Ramos (cell line): Measurements from ENCODE around the gene HRCT1.
"Not testable (repeated sequence)": the region's sequence is repeated elsewhere in the genome, so short reads cannot be mapped to it uniquely, and the experiment has no call there.

Experiments
- in situ Hi-C: fragments of 300-500 bp; cut with MboI; formaldehyde crosslinking; loops from one replicate; pipeline ENCODE4 v1.14.3; 2022; ENCODE audit warnings: low sequenced_read_pairs; ENCODE audit not compliant: unreplicated experiment

The HRCT1 gene

GRCh38 chr9:35915681-35916294 is 9.8 kb downstream of the HRCT1 start:
- in situ Hi-C loops, result no loop called here

GRCh38 chr9:35917261-35917660 is 11.3 kb downstream of the HRCT1 start:
- in situ Hi-C loops, result no loop called here

GRCh38 chr9:35918780-35919179 is 12.8 kb downstream of the HRCT1 start:
- in situ Hi-C loops, result no loop called here

GRCh38 chr9:35919212-35920008 is 13.4 kb downstream of the HRCT1 start:
- in situ Hi-C loops, result no loop called here

- in situ Hi-C loops, result no loop called here
These were observed 14.1 kb downstream of the HRCT1 start for GRCh38 chr9:35920051-35920620.

- in situ Hi-C loops, result no loop called here
These were observed 17.6 kb downstream of the HRCT1 start for GRCh38 chr9:35923598-35923926.

GRCh38 chr9:35923927-35924763 is 18.1 kb downstream of the HRCT1 start:
- in situ Hi-C loops, result no loop called here

GRCh38 chr9:35928591-35929452 is 22.8 kb downstream of the HRCT1 start:
- in situ Hi-C loops, result no loop called here

GRCh38 chr9:35929453-35929718 is 23.4 kb downstream of the HRCT1 start:
- in situ Hi-C loops, result no loop called here

GRCh38 chr9:35930521-35930920 is 24.5 kb downstream of the HRCT1 start:
- in situ Hi-C loops, result no loop called here

- in situ Hi-C loops, result no loop called here
These were observed 25.0 kb downstream of the HRCT1 start for GRCh38 chr9:35930989-35931388.

- in situ Hi-C loops, result no loop called here
These were observed 26.7 kb downstream of the HRCT1 start for GRCh38 chr9:35932735-35933134.

GRCh38 chr9:35933550-35934067 is 27.6 kb downstream of the HRCT1 start:
- in situ Hi-C loops, result no loop called here

GRCh38 chr9:35934069-35934468 is 28.1 kb downstream of the HRCT1 start:
- in situ Hi-C loops, result not testable (repeated sequence)

GRCh38 chr9:35935261-35935660 is 29.3 kb downstream of the HRCT1 start:
- in situ Hi-C loops, result no loop called here

GRCh38 chr9:35935755-35936509 is 29.9 kb downstream of the HRCT1 start:
- in situ Hi-C loops, result no loop called here

- in situ Hi-C loops, result no loop called here
These were observed 31.2 kb downstream of the HRCT1 start for GRCh38 chr9:35937227-35937626.

GRCh38 chr9:35938474-35939356 is 32.7 kb downstream of the HRCT1 start:
- in situ Hi-C loops, result no loop called here
